ENCODE results near the gene CCDC40. TPM values are rescaled to one million over a fixed set of nuclear protein-coding genes. Genes with fewer than 3 reads are reported as not detected.
A peak's percentile ranks its signal among the peaks of the same experiment; 100 is the strongest.

CCDC40 gene, protein sequence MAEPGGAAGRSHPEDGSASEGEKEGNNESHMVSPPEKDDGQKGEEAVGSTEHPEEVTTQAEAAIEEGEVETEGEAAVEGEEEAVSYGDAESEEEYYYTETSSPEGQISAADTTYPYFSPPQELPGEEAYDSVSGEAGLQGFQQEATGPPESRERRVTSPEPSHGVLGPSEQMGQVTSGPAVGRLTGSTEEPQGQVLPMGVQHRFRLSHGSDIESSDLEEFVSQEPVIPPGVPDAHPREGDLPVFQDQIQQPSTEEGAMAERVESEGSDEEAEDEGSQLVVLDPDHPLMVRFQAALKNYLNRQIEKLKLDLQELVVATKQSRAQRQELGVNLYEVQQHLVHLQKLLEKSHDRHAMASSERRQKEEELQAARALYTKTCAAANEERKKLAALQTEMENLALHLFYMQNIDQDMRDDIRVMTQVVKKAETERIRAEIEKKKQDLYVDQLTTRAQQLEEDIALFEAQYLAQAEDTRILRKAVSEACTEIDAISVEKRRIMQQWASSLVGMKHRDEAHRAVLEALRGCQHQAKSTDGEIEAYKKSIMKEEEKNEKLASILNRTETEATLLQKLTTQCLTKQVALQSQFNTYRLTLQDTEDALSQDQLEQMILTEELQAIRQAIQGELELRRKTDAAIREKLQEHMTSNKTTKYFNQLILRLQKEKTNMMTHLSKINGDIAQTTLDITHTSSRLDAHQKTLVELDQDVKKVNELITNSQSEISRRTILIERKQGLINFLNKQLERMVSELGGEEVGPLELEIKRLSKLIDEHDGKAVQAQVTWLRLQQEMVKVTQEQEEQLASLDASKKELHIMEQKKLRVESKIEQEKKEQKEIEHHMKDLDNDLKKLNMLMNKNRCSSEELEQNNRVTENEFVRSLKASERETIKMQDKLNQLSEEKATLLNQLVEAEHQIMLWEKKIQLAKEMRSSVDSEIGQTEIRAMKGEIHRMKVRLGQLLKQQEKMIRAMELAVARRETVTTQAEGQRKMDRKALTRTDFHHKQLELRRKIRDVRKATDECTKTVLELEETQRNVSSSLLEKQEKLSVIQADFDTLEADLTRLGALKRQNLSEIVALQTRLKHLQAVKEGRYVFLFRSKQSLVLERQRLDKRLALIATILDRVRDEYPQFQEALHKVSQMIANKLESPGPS
- total RNA-seq (10 to 100 TPM in 1 of 4 donors, 1 to 10 TPM in 3; 5.3 to 25.8 (median 6.4) TPM), polyA plus RNA-seq (1 to 10 TPM in 1 of 3 donors, not detected in 2; 1.4 TPM)

GRCh38 chr17:80035937-80036714 lies at the start of gene CCDC40:
TSS of gene CCDC40 (plus strand) at chr17:80036642. CDS start at chr17:80036663, 21 bp downstream.
- WGBS, 2 donors: 0 to 1% methylated on average over 89 of the region's 89 CpGs
- peak; percentile 93 for DNase-seq
- Histone ChIP-seq H3K27ac (peak within 1 kb of the TSS; percentile 83 to 96 (median 94)), H3K27me3 (no peaks in the 10 kb centered on the region), H3K4me1 (peaks cover 0 to 24% (median 10%) of the 10 kb centered on the region in 4 donors), H3K36me3 (peaks cover 0 to 9% (median 2%) of the 10 kb centered on the region in 4 donors), H3K9me3 (no peaks in the 10 kb centered on the region), H3K4me3 (peak within 1 kb of the TSS; percentile 66 to 87 (median 83))
- TF ChIP-seq POLR2A (IDR thresholded peaks at IDR 0.05): peak; percentile 8 to 31
- TF ChIP-seq EP300 (IDR thresholded peaks at IDR 0.05): no peak
- TF ChIP-seq CTCF (IDR thresholded peaks at IDR 0.05): no peak
- peak; percentile 71 to 93 (median 80) for TF ChIP-seq POLR2AphosphoS5 (IDR thresholded peaks at IDR 0.05)
- intact Hi-C loops (cut with DNase I): loop anchor here (1.0 to 5.0 kb wide), 5 partner anchors 27 to 226 kb away; partner anchors contain the start of genes GAA and RNF213

DNA sequence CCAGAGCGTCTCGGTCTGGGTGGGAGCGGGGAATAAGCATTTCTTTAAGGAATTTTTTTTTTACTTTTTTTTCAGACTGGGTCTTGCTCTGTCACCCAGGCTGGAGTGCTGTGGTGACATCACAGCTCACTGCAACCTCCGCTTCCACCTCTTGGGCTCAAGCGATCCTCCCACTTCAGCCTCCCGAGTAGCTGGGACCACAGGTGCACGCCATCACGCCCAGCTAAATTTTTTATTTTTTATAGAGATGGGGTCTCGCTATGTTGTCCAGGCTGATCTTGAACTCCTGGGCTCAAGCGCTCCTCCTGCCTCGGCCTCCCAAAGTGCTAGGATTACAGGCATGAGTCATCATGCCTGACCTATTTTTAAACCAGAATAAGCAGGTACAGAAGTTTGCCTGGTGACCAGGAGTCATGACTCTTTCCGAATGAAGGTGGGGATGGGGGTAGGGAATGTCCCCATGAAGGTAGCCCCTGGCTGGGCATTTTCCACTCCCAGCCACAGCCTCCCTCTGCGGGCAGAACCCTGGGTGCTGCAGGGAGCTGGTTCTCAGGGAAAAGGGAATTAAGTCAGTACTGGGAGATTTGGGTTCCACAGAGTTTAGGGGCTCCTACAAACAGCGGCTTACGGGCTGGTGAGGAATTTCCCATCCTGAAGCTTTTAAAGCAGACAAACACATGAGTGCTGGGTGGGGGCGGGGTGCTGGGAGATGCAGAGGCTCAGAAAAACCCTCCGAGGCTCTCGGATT lies 49.1 kb upstream of the CCDC40 start:
- WGBS, 2 donors: 61 to 80% methylated on average over 18 of the region's 18 CpGs
- no peak overlapping the region for H3K4me3 ChIP-seq
- peak; percentile 50 for DNase-seq

DNA sequence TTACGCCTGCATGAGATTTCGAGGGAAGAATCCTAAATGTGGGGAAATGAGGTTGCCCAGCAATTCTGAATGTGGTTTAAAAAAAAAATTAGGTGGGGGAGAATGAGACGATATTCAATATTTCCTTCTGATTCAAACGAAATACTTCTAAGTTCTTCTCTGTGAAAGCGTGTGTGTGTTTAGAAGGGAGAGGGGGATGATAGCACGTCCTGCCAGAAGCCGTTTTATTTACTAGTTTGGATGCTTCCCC lies 48.6 kb upstream of the CCDC40 start:
- no peak overlapping the region for H3K4me3 ChIP-seq
- WGBS, 2 donors: 20 to 61% methylated on average over 7 of the region's 7 CpGs

More for the DNA sequence above, 49.1 kb upstream of the CCDC40 start:
- intact Hi-C loops (cut with DNase I): no loop called here
- H3K4me1 ChIP-seq: peaks cover 3 to 47% (median 37%) of the 10 kb centered on the region in 4 donors
- H3K9me3 ChIP-seq: no peaks in the 10 kb centered on the region
- no peak for TF ChIP-seq EP300 (IDR thresholded peaks at IDR 0.05)
- TF ChIP-seq CTCF (IDR thresholded peaks at IDR 0.05): no peak
- no peak for TF ChIP-seq POLR2A (IDR thresholded peaks at IDR 0.05)
- no peak for TF ChIP-seq POLR2AphosphoS5 (IDR thresholded peaks at IDR 0.05)
- H3K36me3 ChIP-seq: no peaks in the 10 kb centered on the region
- no peaks in the 10 kb centered on the region for H3K27me3 ChIP-seq
- peak overlapping the region in 1 of 4 donors; percentile 33 for H3K27ac ChIP-seq

More for the DNA sequence above, 48.6 kb upstream of the CCDC40 start:
- intact Hi-C loops (cut with DNase I): no loop called here
- no peaks in the 10 kb centered on the region for H3K9me3 ChIP-seq
- H3K36me3 ChIP-seq: no peaks in the 10 kb centered on the region
- TF ChIP-seq POLR2A (IDR thresholded peaks at IDR 0.05) (no peak), CTCF (IDR thresholded peaks at IDR 0.05) (no peak), POLR2AphosphoS5 (IDR thresholded peaks at IDR 0.05) (no peak), EP300 (IDR thresholded peaks at IDR 0.05) (no peak)
- peak overlapping the region; percentile 0 to 33 (median 3) for H3K27ac ChIP-seq
- H3K4me1 ChIP-seq: peaks cover 3 to 52% (median 42%) of the 10 kb centered on the region in 4 donors
- no peak for DNase-seq
- no peaks in the 10 kb centered on the region for H3K27me3 ChIP-seq
